HG02588 (cell line): ENCODE data around the gene UBE2J2.
A peak's percentile ranks its signal among the peaks of the same experiment; 100 is the strongest.

Source experiments
- ATAC-seq: cut with Tn5 transposase; IDR thresholded peaks from one replicate; pipeline ENCODE4 v1.9.1; 2021; ENCODE audit warnings: mild to moderate bottlenecking, moderate library complexity; ENCODE audit not compliant: unreplicated experiment

Gene UBE2J2

DNA sequence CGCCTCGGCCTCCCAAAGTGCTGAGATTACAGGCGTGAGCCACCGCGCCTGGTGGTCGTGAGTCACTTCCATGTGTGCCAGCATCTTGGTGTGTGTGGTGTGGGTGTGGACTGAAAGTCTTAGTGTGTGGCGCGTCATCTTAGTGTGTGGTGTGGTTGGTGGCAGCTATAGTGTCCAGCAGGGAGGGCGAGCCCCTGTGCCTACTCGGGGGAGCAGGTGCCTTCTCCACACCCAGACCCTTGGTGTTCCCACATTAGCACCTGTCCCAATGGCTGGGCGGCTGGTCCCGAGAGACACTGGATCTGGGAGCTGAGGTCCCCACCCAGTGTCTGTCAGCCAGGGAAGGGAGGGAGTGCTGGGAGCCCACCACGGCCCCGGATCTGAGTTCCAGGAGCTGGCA is 9.3 kb upstream of the UBE2J2 start:
- no peak for ATAC-seq

GRCh38 chr1:1281533-1282321 is 8.1 kb upstream of the UBE2J2 start:
- no peak for ATAC-seq

GRCh38 chr1:1280782-1281481 is 7.3 kb upstream of the UBE2J2 start:
- no peak for ATAC-seq

DNA sequence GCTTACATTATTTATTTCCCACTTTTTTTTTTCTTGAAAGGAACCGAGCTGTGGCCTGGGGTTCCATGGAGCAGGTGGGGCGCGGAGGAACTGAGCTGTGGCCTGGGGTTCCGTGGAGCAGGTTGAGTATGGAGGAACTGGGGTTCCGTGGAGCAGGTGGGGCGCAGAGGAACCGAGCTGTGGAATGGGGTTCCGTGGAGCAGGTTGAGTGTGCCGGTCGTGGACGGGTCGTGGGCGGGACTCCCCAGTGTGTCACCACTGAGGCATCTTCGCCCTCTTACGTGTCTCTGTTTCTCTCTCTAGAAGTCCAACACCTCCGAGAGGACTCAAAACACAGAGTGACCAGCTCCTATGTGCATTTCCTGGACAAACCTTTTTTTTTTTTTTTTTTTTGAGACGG is 5.4 kb upstream of the UBE2J2 start:
- ATAC-seq, result no peak

DNA sequence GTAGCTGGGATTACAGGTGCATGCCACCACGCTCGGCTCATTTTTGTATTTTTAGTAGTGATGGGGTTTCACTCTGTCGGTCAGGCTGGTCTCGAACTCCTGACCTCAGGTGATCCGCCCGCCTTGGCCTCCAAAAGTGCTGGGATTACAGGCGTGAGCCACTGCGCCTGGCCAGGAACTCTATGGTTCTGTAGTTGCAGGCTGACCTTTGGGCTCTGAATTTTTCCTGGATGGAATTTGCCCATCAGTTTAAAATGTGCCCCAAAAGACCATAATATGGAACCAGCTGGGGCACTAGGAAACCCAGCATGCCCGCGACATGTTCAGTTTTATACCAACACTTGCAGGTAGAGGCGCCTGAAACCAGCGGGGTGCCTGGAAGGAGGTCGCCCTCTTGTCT is 5.0 kb upstream of the UBE2J2 start:
- ATAC-seq, result no peak

GRCh38 chr1:1275836-1276235 is 2.2 kb upstream of the UBE2J2 start:
- ATAC-seq, result no peak

GRCh38 chr1:1274931-1275431 is 1.3 kb upstream of the UBE2J2 start:
- ATAC-seq, result no peak

- ATAC-seq, result no peak
Measured at GRCh38 chr1:1274299-1274930, 761 bp upstream of the UBE2J2 start.

DNA sequence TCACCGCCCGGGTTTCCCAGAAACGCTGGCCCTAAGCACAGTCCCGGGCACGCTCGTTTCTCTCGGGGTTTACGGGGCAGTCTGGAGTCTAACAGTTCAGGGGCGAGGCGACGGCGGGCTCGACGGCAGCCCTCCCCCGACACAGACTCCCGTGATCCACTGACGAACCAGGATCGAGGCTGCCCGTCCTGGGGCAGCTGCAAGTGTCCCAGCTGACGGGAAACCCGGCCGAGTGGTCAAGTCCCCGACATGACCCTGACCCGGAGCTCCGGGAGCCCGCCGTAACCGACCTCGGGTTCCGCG is 494 bp downstream of the UBE2J2 start:
- ATAC-seq, result peak; percentile 9

DNA sequence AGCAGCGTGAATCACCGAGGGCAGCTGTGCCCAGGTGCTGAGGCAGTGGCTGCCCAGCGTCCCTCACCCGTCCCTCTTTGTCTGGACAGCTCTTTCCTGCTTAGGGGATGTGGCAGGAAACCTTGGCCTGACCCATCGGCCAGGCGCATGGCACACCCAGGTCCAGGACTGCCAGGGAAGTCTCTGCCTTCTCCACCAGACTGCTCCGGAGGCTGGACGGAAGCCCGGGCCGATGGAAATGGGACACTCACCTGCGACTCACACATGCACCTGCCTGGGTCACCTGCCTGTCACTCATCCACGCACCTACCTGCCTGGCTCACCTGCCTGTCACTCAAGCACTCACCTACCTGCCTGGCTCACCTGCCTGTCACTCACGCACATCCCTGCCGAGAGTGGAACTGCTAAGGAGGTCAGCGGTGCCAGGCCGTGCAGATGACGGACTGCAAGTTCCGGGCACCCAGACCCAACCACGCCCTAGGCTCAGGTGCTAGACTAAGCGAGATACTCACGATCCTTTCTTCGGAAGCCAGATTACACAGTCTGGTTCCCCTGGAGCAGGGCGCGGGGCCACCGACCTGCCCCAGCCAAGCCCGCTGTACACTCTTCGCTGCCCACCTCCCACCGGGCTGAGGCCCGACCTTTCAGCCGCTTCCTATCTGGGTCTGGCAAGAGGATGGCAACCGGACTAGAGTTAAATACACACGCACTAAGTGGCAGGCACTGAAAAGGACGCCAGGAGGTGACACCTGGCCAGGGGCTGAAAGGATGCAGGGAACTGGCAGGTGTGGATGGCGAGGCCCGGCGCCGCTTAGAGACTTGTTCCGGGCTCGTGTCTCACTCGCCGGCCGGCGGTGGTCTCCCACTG is 1.1 kb downstream of the UBE2J2 start:
- no peak for ATAC-seq

GRCh38 chr1:1270813-1271212 is 2.8 kb downstream of the UBE2J2 start:
- no peak for ATAC-seq

DNA sequence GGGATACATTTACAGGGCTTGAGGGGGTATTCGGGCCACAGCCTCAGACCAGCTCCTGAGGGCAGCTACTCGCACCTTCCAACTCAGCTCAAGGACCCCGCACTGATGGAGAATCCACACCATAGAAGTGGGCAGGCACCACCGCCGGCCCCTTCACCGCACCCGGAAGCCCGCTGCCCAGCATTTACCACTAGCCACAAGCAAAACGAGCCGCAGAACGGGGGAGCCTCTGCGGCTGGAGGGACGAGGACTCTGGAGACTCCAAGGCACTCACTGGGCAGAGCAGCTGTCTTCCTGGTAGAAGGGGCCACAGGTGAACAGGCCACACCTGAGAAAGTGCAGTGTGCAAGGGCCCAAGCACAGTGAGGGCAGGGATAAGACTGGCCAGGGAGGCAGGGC is 5.4 kb downstream of the UBE2J2 start:
- no peak for ATAC-seq

- no peak for ATAC-seq
Measured at GRCh38 chr1:1267488-1268283, 6.0 kb downstream of the UBE2J2 start.

DNA sequence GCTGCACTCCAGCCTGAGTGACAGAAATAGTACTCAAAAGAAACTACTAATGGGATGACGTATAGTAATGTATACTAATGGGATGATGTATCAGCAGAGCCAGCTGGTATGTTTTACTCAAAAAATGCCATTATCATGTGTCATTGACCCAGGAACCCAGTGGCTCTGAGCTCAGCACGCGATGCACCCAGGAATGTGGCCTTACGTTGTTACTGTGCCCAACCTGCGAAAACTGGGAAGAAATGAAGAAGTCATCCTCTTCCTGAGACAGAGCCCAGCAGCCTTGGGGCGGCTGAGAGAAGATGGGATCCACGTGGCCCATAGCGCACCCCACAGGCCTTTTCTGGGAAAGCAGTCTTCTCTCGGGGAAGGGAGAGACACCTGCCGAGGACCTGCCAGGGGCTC is 8.8 kb downstream of the UBE2J2 start:
- ATAC-seq, result no peak

GRCh38 chr1:1264026-1264425 is 9.6 kb downstream of the UBE2J2 start:
- no peak for ATAC-seq

DNA sequence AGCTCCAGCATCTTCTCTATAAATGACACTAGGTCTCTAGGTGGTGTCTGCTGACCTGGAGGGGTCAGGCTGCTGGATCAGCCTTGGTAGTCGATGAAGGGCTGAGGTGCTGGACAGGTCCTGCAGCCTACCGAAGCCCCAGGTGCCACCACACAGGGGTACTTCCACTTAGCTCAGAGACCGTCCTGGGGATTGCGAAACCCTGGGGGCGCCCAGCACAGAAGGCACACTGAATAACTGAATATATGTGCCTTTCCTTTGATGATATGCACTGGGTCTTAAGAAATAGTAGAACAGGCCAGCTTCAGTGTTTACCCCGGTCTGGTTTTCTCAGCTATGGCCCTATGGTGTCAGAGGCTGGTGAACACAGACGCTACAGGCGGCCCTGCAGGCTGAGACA is 10.9 kb downstream of the UBE2J2 start:
- ATAC-seq, result no peak

DNA sequence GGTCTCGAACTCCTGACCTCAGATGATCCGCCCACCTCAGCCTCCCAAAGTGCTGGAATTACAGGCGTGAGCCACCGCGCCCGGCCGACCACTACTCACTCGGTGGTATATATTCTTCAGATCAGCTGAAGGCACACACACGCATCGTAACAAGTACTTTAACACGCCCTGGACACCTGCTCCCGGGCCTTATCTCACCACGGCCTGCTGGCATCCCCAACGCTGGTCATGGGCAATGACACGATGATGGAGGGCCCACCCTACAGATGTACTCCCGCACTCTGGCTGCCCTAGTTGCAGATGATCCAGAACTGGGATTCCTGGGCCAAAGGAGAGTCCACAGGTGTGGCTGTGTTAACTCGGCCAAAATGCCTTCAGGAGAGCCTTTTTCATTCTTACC is 11.6 kb downstream of the UBE2J2 start:
- no peak for ATAC-seq

- ATAC-seq, result no peak
Measured at GRCh38 chr1:1260843-1261560, 12.7 kb downstream of the UBE2J2 start.

DNA sequence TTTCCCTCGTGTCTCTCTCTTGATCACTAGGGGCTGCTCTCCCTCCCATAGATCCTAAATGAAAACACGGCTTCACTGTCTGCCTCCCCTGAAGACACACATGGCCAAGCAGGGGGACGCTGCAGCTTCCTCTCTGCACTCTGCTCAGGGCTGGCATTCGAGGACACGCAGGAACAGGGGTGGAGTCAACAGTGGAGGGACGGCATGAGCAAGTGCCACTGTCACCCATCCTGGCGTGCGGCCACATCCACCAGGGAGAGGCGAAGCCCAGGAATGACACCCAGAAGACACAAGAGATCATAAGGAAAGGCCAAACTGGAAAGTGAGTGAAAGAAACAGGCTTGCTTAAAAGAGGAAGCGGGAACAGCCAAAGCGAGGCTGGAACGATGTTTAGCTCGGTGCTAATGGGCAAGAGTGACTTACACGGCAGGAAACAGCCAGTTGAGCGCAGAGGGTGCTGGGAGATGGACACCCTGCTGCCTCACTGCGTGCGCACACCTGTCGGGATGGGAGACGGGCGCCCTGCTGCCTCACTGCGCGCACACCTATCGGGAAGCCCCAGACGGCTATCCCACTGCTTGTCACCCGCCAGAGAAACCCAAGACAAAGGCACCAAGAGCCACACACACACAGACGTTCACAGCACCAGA is 13.6 kb downstream of the UBE2J2 start:
- no peak for ATAC-seq
